Activated T-helper 2 cell treated with anti-CD3 and anti-CD28 coated beads, Interferon-gamma antibody, Interleukin-2, Interleukin-4, amounts not matched to agents 10 μg/mL and 5 μg/mL and 100 μg/mL, durations not matched to agents 14 hours and 24 hours and 36 hours (primary cell): ENCODE results near the gene TAF3. TPM values are rescaled to one million over a fixed set of nuclear protein-coding genes. Genes with fewer than 3 reads are reported as not detected.
A peak's percentile ranks its signal among the peaks of the same experiment; 100 is the strongest.

Source experiments
- DNase-seq: peaks from one replicate; pipeline ENCODE4 v3.0.0; 2021; ENCODE audit warnings: low spot score
- H3K27ac Mint-ChIP-seq: one replicate; pipeline ENCODE4 v1.8.0; 2021; ENCODE audit warnings: mixed read lengths
- H3K27me3 Mint-ChIP-seq: one replicate; pipeline ENCODE4 v1.8.0; 2021; ENCODE audit warnings: low read depth, mixed read lengths
- H3K36me3 Mint-ChIP-seq: one replicate; pipeline ENCODE4 v1.8.0; 2021; ENCODE audit warnings: low read depth, mixed read lengths
- H3K4me1 Mint-ChIP-seq: one replicate; pipeline ENCODE4 v1.8.0; 2021; ENCODE audit warnings: low read depth, mixed read lengths
- H3K4me3 Mint-ChIP-seq: one replicate; pipeline ENCODE4 v1.8.0; 2021; ENCODE audit warnings: low read depth, mild to moderate bottlenecking, moderate library complexity, mixed read lengths
- H3K9me3 Mint-ChIP-seq: one replicate; pipeline ENCODE4 v1.8.0; 2021; ENCODE audit warnings: mixed read lengths
- intact Hi-C: fragments of 100-400 bp; cut with micrococcal nuclease; formaldehyde crosslinking; loops from one replicate; pipeline ENCODE4 v1.15.1; 2023
- total RNA-seq: library from RNA; stranded (reverse); gene quantifications from 2 replicates; pipeline ENCODE4 v1.2.3, GENCODE V29; 2022

Gene TAF3
- total RNA-seq, 1 donor from 2014 or later, result 17.4 TPM

DNA sequence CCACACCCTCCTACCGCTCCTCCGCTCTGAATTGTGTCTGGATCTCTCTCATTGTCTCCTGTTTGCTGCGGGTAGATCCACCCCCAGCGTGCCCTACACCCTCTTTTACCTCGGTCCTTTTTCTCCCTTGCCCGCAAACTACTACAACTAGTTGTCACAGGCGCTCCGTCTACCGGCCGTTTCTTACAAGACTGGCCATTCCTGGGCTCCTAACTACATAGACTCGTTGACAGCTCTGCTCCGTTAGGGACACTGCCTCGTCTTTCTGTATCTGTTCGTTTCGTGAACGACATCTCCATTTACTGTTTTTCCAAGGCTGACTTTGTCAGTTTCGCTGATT, 786 bp downstream of the TAF3 start:
- H3K9me3 Mint-ChIP-seq, result no peaks in the 10 kb centered on the region
- peaks cover 24% of the 10 kb centered on the region for H3K4me1 Mint-ChIP-seq
- H3K4me3 Mint-ChIP-seq, result peak overlapping the region; percentile 98

GRCh38 chr10:7824251-7824650, 5.9 kb downstream of the TAF3 start:
- Mint-ChIP-seq H3K36me3 (peaks cover 43% of the 10 kb centered on the region), H3K27ac (no peak overlapping the region), H3K27me3 (no peaks in the 10 kb centered on the region), H3K9me3 (no peaks in the 10 kb centered on the region), H3K4me1 (peaks cover 17% of the 10 kb centered on the region), H3K4me3 (no peak overlapping the region)
- DNase-seq, result no peak
- intact Hi-C loops, result no loop called here

More for the DNA sequence above, 786 bp downstream of the TAF3 start:
- Mint-ChIP-seq H3K27ac (peak overlapping the region; percentile 91), H3K36me3 (peaks cover 8% of the 10 kb centered on the region), H3K27me3 (peaks cover 6% of the 10 kb centered on the region)
- intact Hi-C loops, result no loop called here
- DNase-seq, result no peak

DNA sequence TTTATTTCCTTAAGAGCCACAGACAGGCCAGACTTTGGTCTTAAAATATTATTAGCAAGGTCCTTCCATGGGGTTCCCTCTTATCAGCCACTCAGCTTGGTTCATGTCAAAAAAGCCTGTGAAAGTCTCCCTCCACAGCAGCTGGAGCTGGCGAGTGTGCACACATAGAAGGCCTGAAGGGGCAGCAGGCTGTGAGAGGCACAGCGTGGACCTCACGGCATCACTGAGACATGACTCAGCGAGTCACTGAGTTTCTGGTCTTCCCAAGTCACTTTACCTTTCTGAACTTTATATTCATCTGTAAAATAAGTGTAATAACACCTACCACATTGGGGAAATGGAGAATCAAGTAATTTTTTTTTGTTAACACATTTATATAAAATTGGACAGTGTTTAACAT, 8.7 kb downstream of the TAF3 start:
- H3K27ac Mint-ChIP-seq, result no peak overlapping the region

GRCh38 chr10:7829289-7829834, 11.1 kb downstream of the TAF3 start:
- H3K36me3 Mint-ChIP-seq, result peaks cover 47% of the 10 kb centered on the region
- intact Hi-C loops, result no loop called here
- H3K27me3 Mint-ChIP-seq, result no peaks in the 10 kb centered on the region
- H3K9me3 Mint-ChIP-seq, result no peaks in the 10 kb centered on the region
- H3K4me1 Mint-ChIP-seq, result peaks cover 7% of the 10 kb centered on the region
- no peak overlapping the region for H3K27ac Mint-ChIP-seq
- no peak overlapping the region for H3K4me3 Mint-ChIP-seq
- DNase-seq, result no peak

More for the DNA sequence above, 8.7 kb downstream of the TAF3 start:
- DNase-seq, result no peak
- Mint-ChIP-seq H3K4me3 (no peak overlapping the region), H3K4me1 (peaks cover 3% of the 10 kb centered on the region), H3K9me3 (no peaks in the 10 kb centered on the region), H3K36me3 (peaks cover 49% of the 10 kb centered on the region), H3K27me3 (no peaks in the 10 kb centered on the region)
- intact Hi-C loops, result no loop called here

- H3K9me3 Mint-ChIP-seq, result no peaks in the 10 kb centered on the region
- no peaks in the 10 kb centered on the region for H3K27me3 Mint-ChIP-seq
- H3K36me3 Mint-ChIP-seq, result peaks cover 46% of the 10 kb centered on the region
- no peak overlapping the region for H3K27ac Mint-ChIP-seq
- DNase-seq, result no peak
- intact Hi-C loops, result no loop called here
- H3K4me3 Mint-ChIP-seq, result no peak overlapping the region
- peaks cover 6% of the 10 kb centered on the region for H3K4me1 Mint-ChIP-seq
Measured at GRCh38 chr10:7832060-7832459, 13.8 kb downstream of the TAF3 start.

DNA sequence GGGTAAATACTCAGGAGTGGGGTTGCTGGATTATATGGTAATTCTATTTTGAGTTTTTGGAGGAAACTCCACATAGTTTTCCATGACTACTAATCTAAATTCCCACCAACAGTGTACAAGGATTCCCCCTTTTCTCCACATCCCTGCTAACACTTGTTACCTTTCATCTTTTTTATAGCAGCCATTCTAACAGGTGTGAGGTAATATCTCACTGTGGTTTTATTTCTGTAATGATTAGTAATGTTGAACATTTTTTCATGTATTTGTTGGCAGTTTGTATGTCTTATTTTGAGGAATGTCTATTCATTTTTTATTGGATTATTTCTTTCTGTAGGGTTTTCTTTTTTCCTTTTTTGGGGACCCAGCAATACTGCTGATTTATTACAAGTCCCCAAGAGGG, 14.9 kb downstream of the TAF3 start:
- Mint-ChIP-seq H3K4me3 (no peak overlapping the region), H3K27me3 (no peaks in the 10 kb centered on the region), H3K27ac (no peak overlapping the region), H3K36me3 (peaks cover 39% of the 10 kb centered on the region), H3K9me3 (no peaks in the 10 kb centered on the region), H3K4me1 (peaks cover 6% of the 10 kb centered on the region)
- no peak for DNase-seq
- intact Hi-C loops, result no loop called here

DNA sequence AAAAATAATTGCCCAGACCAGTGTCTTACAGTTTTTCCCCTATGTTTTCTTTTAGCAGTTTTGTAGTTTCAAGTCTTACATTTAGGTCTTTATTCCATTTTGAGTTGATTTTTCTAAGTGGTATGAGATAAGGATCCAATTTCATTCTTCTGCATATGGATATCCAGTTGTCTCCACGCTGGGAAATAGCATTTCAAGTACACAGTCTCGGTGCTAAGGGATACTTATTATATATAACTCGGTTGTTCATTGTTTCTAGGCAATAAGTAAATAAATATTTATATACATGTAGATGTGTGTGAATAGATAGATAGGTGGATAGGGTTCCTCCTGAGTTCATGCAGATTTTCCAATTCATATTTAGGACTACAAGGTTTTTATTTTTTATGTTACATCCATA, 16.0 kb downstream of the TAF3 start:
- Mint-ChIP-seq H3K4me3 (no peak overlapping the region), H3K9me3 (no peaks in the 10 kb centered on the region), H3K36me3 (peaks cover 34% of the 10 kb centered on the region), H3K27me3 (no peaks in the 10 kb centered on the region), H3K4me1 (peaks cover 6% of the 10 kb centered on the region), H3K27ac (peak overlapping the region; percentile 14)
- intact Hi-C loops, result no loop called here
- DNase-seq, result no peak

GRCh38 chr10:7836571-7836970, 18.3 kb downstream of the TAF3 start:
- H3K36me3 Mint-ChIP-seq, result peaks cover 28% of the 10 kb centered on the region
- H3K9me3 Mint-ChIP-seq, result no peaks in the 10 kb centered on the region
- H3K4me1 Mint-ChIP-seq, result peaks cover 4% of the 10 kb centered on the region
- intact Hi-C loops, result no loop called here
- no peaks in the 10 kb centered on the region for H3K27me3 Mint-ChIP-seq
- DNase-seq, result no peak
- H3K4me3 Mint-ChIP-seq, result no peak overlapping the region
- H3K27ac Mint-ChIP-seq, result no peak overlapping the region

- Mint-ChIP-seq H3K27me3 (no peaks in the 10 kb centered on the region), H3K27ac (no peak overlapping the region), H3K4me1 (no peaks in the 10 kb centered on the region), H3K4me3 (no peak overlapping the region), H3K36me3 (peaks cover 7% of the 10 kb centered on the region), H3K9me3 (no peaks in the 10 kb centered on the region)
- no peak for DNase-seq
- intact Hi-C loops, result no loop called here
Measured at GRCh38 chr10:7846591-7846990, 28.3 kb downstream of the TAF3 start.

DNA sequence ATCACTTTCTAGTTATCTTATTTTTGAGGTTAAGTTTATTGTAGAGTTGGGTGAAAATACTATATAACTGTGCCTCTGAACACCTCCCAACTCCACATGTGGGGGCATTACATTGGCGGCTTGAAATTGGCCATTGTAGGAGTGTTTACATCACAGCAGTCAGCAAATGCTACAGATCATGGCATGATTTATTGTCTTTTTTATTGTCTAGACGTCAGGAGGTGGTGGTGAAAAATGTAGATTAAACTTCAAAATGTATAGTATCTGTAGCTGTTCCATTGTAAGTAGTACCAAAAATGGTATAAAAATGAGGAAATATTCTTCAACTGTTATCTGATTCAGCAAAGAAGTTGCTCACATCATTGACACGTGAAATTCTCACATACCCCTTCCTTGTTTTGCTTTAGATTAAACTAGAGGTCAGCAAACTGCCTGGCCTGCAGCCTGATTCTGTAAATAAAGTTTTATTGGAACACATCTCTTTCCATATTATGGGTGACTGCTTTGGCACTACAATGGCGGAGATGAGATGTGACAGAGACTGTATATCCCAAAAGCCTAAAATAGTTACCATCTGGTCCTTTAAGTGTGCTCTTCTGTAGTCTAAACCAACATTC, 35.0 kb downstream of the TAF3 start:
- intact Hi-C loops, result no loop called here
- peaks cover 2% of the 10 kb centered on the region for H3K9me3 Mint-ChIP-seq
- H3K27me3 Mint-ChIP-seq, result no peaks in the 10 kb centered on the region
- no peak for DNase-seq
- H3K27ac Mint-ChIP-seq, result no peak overlapping the region
- H3K4me3 Mint-ChIP-seq, result no peak overlapping the region
- H3K4me1 Mint-ChIP-seq, result peaks cover 2% of the 10 kb centered on the region
- H3K36me3 Mint-ChIP-seq, result peaks cover 18% of the 10 kb centered on the region

- Mint-ChIP-seq H3K4me3 (no peak overlapping the region), H3K4me1 (peaks cover 2% of the 10 kb centered on the region), H3K9me3 (peaks cover 4% of the 10 kb centered on the region), H3K27me3 (no peaks in the 10 kb centered on the region), H3K27ac (no peak overlapping the region), H3K36me3 (peaks cover 20% of the 10 kb centered on the region)
- intact Hi-C loops, result no loop called here
- DNase-seq, result no peak
Measured at GRCh38 chr10:7853890-7854289, 35.6 kb downstream of the TAF3 start.

DNA sequence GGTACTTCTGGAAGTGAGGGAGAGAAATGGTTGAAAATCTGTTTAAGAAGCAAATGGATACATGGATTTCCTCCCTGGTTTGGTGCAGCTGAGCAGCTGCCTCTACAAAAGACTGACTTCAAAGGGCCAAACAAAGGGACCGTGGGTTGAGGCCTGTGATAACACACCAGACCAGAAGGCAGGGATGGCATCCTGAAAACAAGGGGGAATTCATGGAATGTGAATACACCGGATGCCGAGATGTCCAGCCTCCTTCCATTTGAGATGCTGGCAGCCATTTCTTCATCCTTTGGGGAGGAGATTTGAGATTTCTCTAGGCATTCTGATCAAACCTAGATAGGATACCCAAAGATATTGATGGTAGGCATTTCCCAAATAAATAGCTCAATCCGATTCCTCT, 36.9 kb downstream of the TAF3 start:
- intact Hi-C loops, result no loop called here
- Mint-ChIP-seq H3K27me3 (no peaks in the 10 kb centered on the region), H3K9me3 (peaks cover 10% of the 10 kb centered on the region), H3K4me1 (peaks cover 2% of the 10 kb centered on the region), H3K36me3 (peaks cover 27% of the 10 kb centered on the region), H3K27ac (no peak overlapping the region), H3K4me3 (no peak overlapping the region)
- DNase-seq, result no peak

GRCh38 chr10:7856678-7857077, 38.4 kb downstream of the TAF3 start:
- no peaks in the 10 kb centered on the region for H3K27me3 Mint-ChIP-seq
- no peak overlapping the region for H3K4me3 Mint-ChIP-seq
- peaks cover 15% of the 10 kb centered on the region for H3K9me3 Mint-ChIP-seq
- peaks cover 2% of the 10 kb centered on the region for H3K4me1 Mint-ChIP-seq
- intact Hi-C loops, result no loop called here
- H3K36me3 Mint-ChIP-seq, result peaks cover 28% of the 10 kb centered on the region
- no peak for DNase-seq
- no peak overlapping the region for H3K27ac Mint-ChIP-seq

DNA sequence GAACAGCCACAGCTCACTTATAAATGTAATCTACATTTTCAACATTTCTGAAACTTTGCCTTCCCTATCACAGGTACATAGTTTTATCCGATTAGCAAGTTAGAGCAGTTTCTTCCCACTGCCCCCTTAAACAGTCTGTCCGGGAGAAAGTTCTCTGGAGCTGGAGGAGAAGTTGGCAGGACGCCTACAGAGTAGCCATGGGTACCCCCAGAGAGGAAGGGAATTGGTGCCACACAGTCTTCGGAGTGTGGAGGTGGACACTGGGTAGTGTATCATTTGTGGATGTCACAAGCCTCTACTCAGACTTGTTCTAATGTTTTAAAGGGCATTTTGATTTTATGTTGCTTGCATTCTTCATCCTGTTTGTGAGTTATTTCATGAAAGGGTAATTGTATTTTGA, 39.0 kb downstream of the TAF3 start:
- peaks cover 32% of the 10 kb centered on the region for H3K36me3 Mint-ChIP-seq
- DNase-seq, result no peak
- H3K27me3 Mint-ChIP-seq, result no peaks in the 10 kb centered on the region
- H3K4me1 Mint-ChIP-seq, result peaks cover 2% of the 10 kb centered on the region
- H3K4me3 Mint-ChIP-seq, result no peak overlapping the region
- intact Hi-C loops, result no loop called here
- H3K9me3 Mint-ChIP-seq, result peaks cover 21% of the 10 kb centered on the region
- H3K27ac Mint-ChIP-seq, result no peak overlapping the region
